ENCODE data around the gene SANBR.

The SANBR gene

DNA sequence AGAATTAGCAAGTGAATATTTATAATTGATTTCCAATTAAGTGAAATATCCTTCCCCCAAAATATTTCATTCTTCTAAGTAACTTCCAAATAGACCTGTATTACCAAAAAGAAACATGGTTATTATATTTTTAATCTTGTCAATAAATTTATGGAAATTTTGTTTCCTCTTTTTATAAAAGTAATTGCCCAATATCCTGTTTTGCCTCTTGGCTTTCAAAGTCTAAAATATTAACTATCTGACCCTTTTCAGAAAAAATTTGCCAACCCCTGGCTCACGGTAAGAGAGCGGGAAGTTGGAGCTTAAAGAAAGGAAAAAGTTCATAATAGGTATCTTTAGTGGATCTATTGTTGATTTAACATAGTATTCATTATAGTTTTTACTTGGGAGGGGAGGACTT is 20.4 kb upstream of the SANBR start:
- Mint-ChIP-seq H3K4me1 (ENCODE audit: low read depth) (peaks cover 17% of the 10 kb centered on the region), H3K27me3 (no peaks in the 10 kb centered on the region), H3K4me3 (no peak overlapping the region), H3K36me3 (peaks cover 7% of the 10 kb centered on the region), H3K27ac (no peak overlapping the region), H3K9me3 (ENCODE audit: low read depth) (no peaks in the 10 kb centered on the region)

- H3K36me3 Mint-ChIP-seq: peaks cover 7% of the 10 kb centered on the region
- H3K9me3 Mint-ChIP-seq (ENCODE audit: low read depth): no peaks in the 10 kb centered on the region
- peaks cover 15% of the 10 kb centered on the region for H3K4me1 Mint-ChIP-seq (ENCODE audit: low read depth)
- no peak overlapping the region for H3K4me3 Mint-ChIP-seq
- H3K27me3 Mint-ChIP-seq: no peaks in the 10 kb centered on the region
- H3K27ac Mint-ChIP-seq: peak overlapping the region; percentile 1
These were observed 19.7 kb upstream of the SANBR start for GRCh38 chr2:61045999-61046398.

DNA sequence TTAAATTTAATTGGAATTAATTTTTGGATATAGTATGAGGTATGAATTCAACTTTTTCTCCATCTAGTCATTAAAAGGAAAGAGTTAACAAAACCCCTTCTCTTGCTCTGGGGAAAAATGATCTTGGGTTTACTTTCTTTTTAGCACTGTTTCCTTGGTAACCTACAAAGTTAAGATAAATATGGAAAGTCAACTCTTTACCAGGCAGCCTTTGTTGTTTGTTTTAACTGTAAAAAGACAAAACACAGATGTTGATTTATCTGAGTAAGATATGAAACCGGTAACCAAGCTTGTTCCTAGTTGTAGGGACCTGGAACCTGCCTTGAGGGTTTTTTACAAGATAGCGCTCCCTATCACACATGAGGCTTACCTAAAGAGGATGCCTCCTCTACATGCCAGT is 10.1 kb upstream of the SANBR start:
- no peak overlapping the region for H3K27ac Mint-ChIP-seq
- H3K27me3 Mint-ChIP-seq: no peaks in the 10 kb centered on the region
- no peak overlapping the region for H3K4me3 Mint-ChIP-seq
- H3K9me3 Mint-ChIP-seq (ENCODE audit: low read depth): no peaks in the 10 kb centered on the region
- peaks cover 10% of the 10 kb centered on the region for H3K36me3 Mint-ChIP-seq
- peaks cover 5% of the 10 kb centered on the region for H3K4me1 Mint-ChIP-seq (ENCODE audit: low read depth)

DNA sequence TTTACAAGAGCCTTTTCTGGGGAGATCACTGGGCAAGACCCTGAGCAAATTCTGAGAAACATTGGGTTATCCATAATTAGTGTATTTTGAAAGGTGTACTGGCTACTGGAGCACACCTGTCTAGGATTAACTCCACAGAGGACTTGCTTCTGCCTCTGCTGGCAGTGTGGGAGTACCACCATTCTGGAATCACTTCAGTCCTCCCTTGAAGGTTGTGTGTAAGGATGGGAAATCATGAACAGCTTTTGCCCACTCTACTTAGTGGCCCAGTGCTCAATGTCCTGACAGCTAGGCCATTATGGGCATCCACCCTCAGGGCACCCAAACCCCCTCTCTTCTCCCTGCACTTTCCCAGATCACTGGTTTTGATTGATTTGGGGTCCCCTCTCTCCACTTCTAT is 8.1 kb upstream of the SANBR start:
- H3K9me3 Mint-ChIP-seq (ENCODE audit: low read depth): no peaks in the 10 kb centered on the region
- H3K36me3 Mint-ChIP-seq: peaks cover 10% of the 10 kb centered on the region
- H3K27me3 Mint-ChIP-seq: no peaks in the 10 kb centered on the region
- no peak overlapping the region for H3K27ac Mint-ChIP-seq
- no peak overlapping the region for H3K4me3 Mint-ChIP-seq
- peaks cover 5% of the 10 kb centered on the region for H3K4me1 Mint-ChIP-seq (ENCODE audit: low read depth)

GRCh38 chr2:61059382-61059781 is 6.3 kb upstream of the SANBR start:
- Mint-ChIP-seq H3K36me3 (peaks cover 6% of the 10 kb centered on the region), H3K27me3 (no peaks in the 10 kb centered on the region), H3K9me3 (ENCODE audit: low read depth) (no peaks in the 10 kb centered on the region), H3K4me1 (ENCODE audit: low read depth) (peaks cover 5% of the 10 kb centered on the region), H3K4me3 (no peak overlapping the region), H3K27ac (no peak overlapping the region)

DNA sequence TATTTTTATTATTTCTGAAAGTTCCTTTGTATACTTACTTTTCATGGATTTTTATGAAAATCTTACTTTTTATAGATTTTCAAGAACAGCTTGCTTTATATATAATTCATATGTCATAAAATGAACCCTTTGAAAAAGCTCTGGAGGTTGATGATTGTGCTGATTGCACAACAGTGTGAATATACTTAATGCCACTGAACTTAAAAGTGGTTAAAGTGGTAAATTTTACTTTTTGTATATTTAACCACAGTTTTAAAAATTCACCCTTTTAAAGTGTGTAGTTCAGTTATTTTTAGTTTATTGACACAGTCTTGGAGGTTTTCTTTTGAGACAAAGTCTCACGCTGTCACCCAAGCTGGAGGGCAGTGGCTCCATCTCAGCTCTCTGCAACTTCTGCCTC is 8.4 kb downstream of the SANBR start:
- H3K27ac Mint-ChIP-seq: no peak overlapping the region
- no peak overlapping the region for H3K4me3 Mint-ChIP-seq
- no peaks in the 10 kb centered on the region for H3K27me3 Mint-ChIP-seq
- no peaks in the 10 kb centered on the region for H3K4me1 Mint-ChIP-seq (ENCODE audit: low read depth)
- no peaks in the 10 kb centered on the region for H3K9me3 Mint-ChIP-seq (ENCODE audit: low read depth)
- no peaks in the 10 kb centered on the region for H3K36me3 Mint-ChIP-seq

DNA sequence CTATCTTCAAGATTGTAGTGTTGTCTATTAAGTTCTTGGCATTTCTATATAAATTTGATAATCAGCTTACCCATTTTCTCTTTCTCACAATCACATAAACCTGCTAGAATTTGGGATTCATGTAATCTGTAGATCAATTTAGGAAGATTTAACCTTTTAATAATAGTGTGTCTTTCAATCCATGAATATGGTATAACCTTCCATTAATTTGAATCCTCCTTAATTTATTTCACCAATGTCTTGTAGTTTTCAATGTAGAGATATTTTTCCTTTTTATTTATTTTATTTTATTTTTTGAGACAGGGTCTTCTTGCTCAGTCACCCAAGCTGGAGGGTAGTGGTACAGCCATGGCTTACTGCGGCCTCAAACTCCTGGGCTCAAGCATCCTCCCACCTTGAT is 20.2 kb downstream of the SANBR start:
- H3K4me3 Mint-ChIP-seq: no peak overlapping the region
- H3K4me1 Mint-ChIP-seq (ENCODE audit: low read depth): no peaks in the 10 kb centered on the region
- H3K9me3 Mint-ChIP-seq (ENCODE audit: low read depth): no peaks in the 10 kb centered on the region
- no peak overlapping the region for H3K27ac Mint-ChIP-seq
- no peaks in the 10 kb centered on the region for H3K36me3 Mint-ChIP-seq
- H3K27me3 Mint-ChIP-seq: no peaks in the 10 kb centered on the region

DNA sequence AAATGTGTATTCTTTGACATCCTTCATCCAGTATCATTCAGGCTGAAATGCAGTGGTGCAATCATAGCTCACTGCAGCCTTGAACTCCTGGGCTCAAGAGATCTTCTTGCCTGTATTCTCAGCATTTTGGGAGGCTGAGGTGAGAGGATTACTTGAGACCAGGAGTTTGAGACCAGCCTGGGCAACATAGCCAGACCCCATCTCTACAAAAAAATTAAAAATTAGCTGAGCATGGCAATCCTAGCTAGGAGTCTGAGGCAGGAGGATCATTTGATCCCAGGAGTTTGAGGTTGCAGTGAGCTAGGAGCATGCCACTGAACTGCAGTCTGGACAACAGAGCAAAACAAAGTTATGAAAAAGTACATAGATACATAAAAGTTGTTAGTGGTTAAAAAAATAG is 24.1 kb downstream of the SANBR start:
- H3K4me3 Mint-ChIP-seq: no peak overlapping the region
- H3K27ac Mint-ChIP-seq: no peak overlapping the region
- H3K9me3 Mint-ChIP-seq (ENCODE audit: low read depth): no peaks in the 10 kb centered on the region
- H3K27me3 Mint-ChIP-seq: no peaks in the 10 kb centered on the region
- H3K4me1 Mint-ChIP-seq (ENCODE audit: low read depth): no peaks in the 10 kb centered on the region
- H3K36me3 Mint-ChIP-seq: no peaks in the 10 kb centered on the region

DNA sequence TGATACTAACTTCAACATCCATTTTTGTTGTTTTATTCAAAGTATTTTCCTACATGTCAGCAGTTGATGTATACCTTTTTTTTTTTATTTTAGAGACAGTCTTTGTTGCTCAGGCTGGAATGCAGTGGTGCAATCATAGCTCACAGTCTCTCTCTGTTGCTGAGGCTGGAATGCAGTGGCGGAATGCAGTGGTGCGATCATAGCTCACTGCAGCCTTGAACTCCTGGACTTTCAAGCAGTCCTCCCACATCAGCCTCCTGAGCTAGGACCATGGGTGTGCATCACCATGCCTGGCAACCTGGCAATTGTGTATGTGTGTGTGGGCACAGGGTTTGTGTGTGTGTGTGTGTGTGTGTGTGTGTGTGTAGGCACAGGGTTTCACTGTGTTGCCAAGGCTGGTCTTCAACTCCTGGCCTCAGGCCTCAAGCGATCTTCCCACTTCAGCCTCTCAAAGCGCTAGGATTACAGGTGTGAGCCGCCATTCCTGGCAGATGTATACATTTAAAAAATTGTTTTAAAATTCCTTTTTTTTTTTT is 24.8 kb downstream of the SANBR start:
- Mint-ChIP-seq H3K27me3 (no peaks in the 10 kb centered on the region), H3K27ac (no peak overlapping the region), H3K4me1 (ENCODE audit: low read depth) (no peaks in the 10 kb centered on the region)

DNA sequence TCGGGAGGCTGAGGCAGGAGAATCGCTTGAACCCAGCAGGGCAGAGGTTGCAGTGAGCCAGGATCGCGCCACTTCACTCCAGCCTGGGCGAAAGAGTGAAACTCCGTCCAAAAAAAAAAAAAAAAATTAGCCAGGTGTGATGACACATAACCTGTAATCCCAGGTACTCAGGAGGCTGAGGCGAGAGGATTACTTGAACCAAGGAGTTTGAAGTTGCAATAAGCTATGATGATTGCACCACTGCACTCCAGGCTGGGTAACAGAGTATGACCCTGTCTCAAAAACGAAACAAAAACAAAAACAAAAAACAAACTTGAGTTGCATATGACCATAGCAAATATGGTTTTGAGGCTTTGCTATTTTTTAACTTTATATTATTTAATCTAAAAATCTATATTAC is 25.8 kb downstream of the SANBR start:
- H3K9me3 Mint-ChIP-seq (ENCODE audit: low read depth): no peaks in the 10 kb centered on the region
- no peak overlapping the region for H3K27ac Mint-ChIP-seq
- no peak overlapping the region for H3K4me3 Mint-ChIP-seq
- no peaks in the 10 kb centered on the region for H3K36me3 Mint-ChIP-seq
- H3K4me1 Mint-ChIP-seq (ENCODE audit: low read depth): peaks cover 3% of the 10 kb centered on the region
- H3K27me3 Mint-ChIP-seq: no peaks in the 10 kb centered on the region

More for the DNA sequence above, 24.8 kb downstream of the SANBR start:
- Mint-ChIP-seq H3K4me3 (no peak overlapping the region), H3K36me3 (no peaks in the 10 kb centered on the region), H3K9me3 (ENCODE audit: low read depth) (no peaks in the 10 kb centered on the region)

DNA sequence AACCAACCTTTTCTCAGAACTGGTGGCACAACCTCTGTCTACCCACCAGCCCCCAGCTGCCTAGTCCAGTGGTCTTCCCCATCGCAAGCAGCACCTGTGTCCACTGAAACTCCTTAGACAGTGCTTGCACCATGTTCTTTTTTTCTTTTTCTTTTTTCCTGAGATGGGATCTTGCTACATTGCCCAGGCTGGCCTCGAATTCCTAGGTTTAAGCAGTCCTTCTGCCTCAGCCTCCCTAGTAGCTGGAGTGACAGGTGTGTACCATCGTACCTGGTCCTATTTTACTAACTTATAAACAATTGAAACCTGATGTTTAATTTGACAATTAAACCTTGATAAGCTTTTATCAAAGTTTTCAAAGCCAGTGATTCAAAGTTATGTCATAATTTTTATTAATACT is 30.8 kb downstream of the SANBR start:
- H3K9me3 Mint-ChIP-seq (ENCODE audit: low read depth): no peaks in the 10 kb centered on the region
- H3K27me3 Mint-ChIP-seq: no peaks in the 10 kb centered on the region
- no peak overlapping the region for H3K4me3 Mint-ChIP-seq
- peaks cover 3% of the 10 kb centered on the region for H3K4me1 Mint-ChIP-seq (ENCODE audit: low read depth)
- no peak overlapping the region for H3K27ac Mint-ChIP-seq
- H3K36me3 Mint-ChIP-seq: no peaks in the 10 kb centered on the region

DNA sequence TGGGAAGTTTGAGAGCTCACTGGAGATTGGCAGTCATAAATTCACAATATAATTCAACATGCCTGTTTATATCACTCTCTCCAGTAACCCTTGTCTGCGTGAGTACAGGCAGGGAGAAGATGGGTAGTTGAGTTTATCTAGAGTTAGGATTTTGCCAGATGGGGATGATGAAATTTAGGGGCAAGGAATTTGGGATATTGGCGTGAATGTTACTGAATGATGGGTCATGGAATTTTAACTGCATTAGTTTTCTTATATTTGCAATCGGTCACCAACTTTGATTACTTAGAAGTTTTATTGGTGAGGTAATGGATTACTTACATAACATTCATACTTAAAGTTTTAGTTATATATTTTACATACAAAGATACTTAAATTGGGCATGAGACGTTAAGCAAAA is 35.1 kb downstream of the SANBR start:
- H3K36me3 Mint-ChIP-seq: peaks cover 4% of the 10 kb centered on the region
- H3K9me3 Mint-ChIP-seq (ENCODE audit: low read depth): no peaks in the 10 kb centered on the region
- no peak overlapping the region for H3K4me3 Mint-ChIP-seq
- H3K27me3 Mint-ChIP-seq: no peaks in the 10 kb centered on the region
- H3K27ac Mint-ChIP-seq: no peak overlapping the region
- H3K4me1 Mint-ChIP-seq (ENCODE audit: low read depth): peaks cover 3% of the 10 kb centered on the region

- Mint-ChIP-seq H3K4me3 (no peak overlapping the region), H3K4me1 (ENCODE audit: low read depth) (no peaks in the 10 kb centered on the region), H3K27ac (no peak overlapping the region), H3K36me3 (peaks cover 14% of the 10 kb centered on the region), H3K27me3 (no peaks in the 10 kb centered on the region), H3K9me3 (ENCODE audit: low read depth) (peaks cover 8% of the 10 kb centered on the region)
These were observed 43.6 kb downstream of the SANBR start for GRCh38 chr2:61109291-61109690.

GRCh38 chr2:61111708-61112107 is 46.0 kb downstream of the SANBR start:
- Mint-ChIP-seq H3K4me1 (ENCODE audit: low read depth) (no peaks in the 10 kb centered on the region), H3K9me3 (ENCODE audit: low read depth) (peaks cover 12% of the 10 kb centered on the region), H3K27ac (no peak overlapping the region), H3K27me3 (no peaks in the 10 kb centered on the region), H3K4me3 (no peak overlapping the region), H3K36me3 (peaks cover 16% of the 10 kb centered on the region)

- Mint-ChIP-seq H3K36me3 (peaks cover 18% of the 10 kb centered on the region), H3K9me3 (ENCODE audit: low read depth) (peaks cover 12% of the 10 kb centered on the region), H3K27me3 (no peaks in the 10 kb centered on the region), H3K4me1 (ENCODE audit: low read depth) (no peaks in the 10 kb centered on the region), H3K4me3 (no peak overlapping the region), H3K27ac (no peak overlapping the region)
These were observed 48.5 kb downstream of the SANBR start for GRCh38 chr2:61114147-61114546.

Measured in activated naive CD8-positive, alpha-beta T cell (primary cell).